H1 (cell line): ENCODE data around the gene COL6A1. TPM values are rescaled to one million over a fixed set of nuclear protein-coding genes. Genes with fewer than 3 reads are reported as not detected.

Source experiments
- ASH2L ChIP-seq: fragments of 200-600, 300-600 bp; sonication (generic); IDR thresholded peaks from one replicate; pipeline ENCODE4 v1.7.1; 2017; ENCODE audit warnings: low read length
- ATF2 ChIP-seq: IDR thresholded peaks from 2 replicates; pipeline ENCODE4 v1.6.1; 2012; ENCODE audit warnings: low read length, inconsistent platforms
- CEBPB ChIP-seq: IDR thresholded peaks from 2 replicates; pipeline ENCODE4 v1.6.1; 2012; ENCODE audit warnings: low read depth, low read length
- HDAC6 ChIP-seq: IDR thresholded peaks from one replicate; pipeline ENCODE4 v1.7.1; 2012; ENCODE audit warnings: low read depth, mild to moderate bottlenecking, inconsistent platforms, low read length, moderate library complexity
- KDM1A ChIP-seq: fragments of 200-600, 300-600 bp; sonication (generic); IDR thresholded peaks from 2 replicates; pipeline ENCODE4 v1.7.1; 2016; ENCODE audit warnings: mild to moderate bottlenecking, low read length, borderline replicate concordance
- POU5F1 ChIP-seq: IDR thresholded peaks from 2 replicates; pipeline ENCODE4 v1.6.1; 2011; ENCODE audit warnings: low read depth, mild to moderate bottlenecking, low read length, moderate library complexity
- SRF ChIP-seq: IDR thresholded peaks from 2 replicates; pipeline ENCODE4 v1.6.1; 2011; ENCODE audit warnings: mild to moderate bottlenecking, low read depth, low read length, moderate library complexity
- SUZ12 ChIP-seq: fragments of 200-600 bp; sonication (generic); IDR thresholded peaks from 2 replicates; pipeline ENCODE4 v1.6.1; 2012; ENCODE audit warnings: mild to moderate bottlenecking, inconsistent platforms, low read length, moderate library complexity, mixed read lengths
- YY1 ChIP-seq: IDR thresholded peaks from 2 replicates; pipeline ENCODE4 v1.6.1; 2011; ENCODE audit warnings: low read depth, mild to moderate bottlenecking, low read length
- polyA plus RNA-seq, 7 experiments: library from polyadenylated mRNA; depleted of rRNA in 3 of 7; stranded (reverse) in 5 of 7; unstranded in 2 of 7; fragments of >200 nt in 5 of 7; fragments of 200-250 nt in 2 of 7; gene quantifications; 1 replicate in 5 of 7; 2 replicates in 1 of 7; 4 replicates in 1 of 7; pipeline versions ENCODE4 v1.2.1 to v1.2.3, GENCODE V29; 2011 to 2013; ENCODE audit warnings: missing spikeins in 2 of 7, mixed read lengths in 2 of 7
- total RNA-seq: library from RNA; stranded (reverse); fragmentation: NEBNext Ultra II Directional; extraction: Animal tissue kit (Norgen Biotek cat#: 25700); gene quantifications from 2 replicates; pipeline ENCODE4 v1.2.1, GENCODE V29; 2021

COL6A1 gene
- total and polyA plus RNA-seq, 2 of the 8 experiments (the other 6 are each of a cell fraction or from before 2014, with no cell fraction given), result 100 to 115 TPM

GRCh38 chr21:45990049-45990711 lies 8.6 kb downstream of the COL6A1 start (continued):
- TF ChIP-seq ATF2 (no peak), YY1 (no peak), KDM1A (no peak), ASH2L (no peak), POU5F1 (no peak), SUZ12 (no peak), CEBPB (no peak), SRF (no peak), HDAC6 (no peak)
